ENCODE data around the gene ACOT12.
"Not testable (repeated sequence)": the region's sequence is repeated elsewhere in the genome, so short reads cannot be mapped to it uniquely, and the experiment has no call there.

The ACOT12 gene

DNA sequence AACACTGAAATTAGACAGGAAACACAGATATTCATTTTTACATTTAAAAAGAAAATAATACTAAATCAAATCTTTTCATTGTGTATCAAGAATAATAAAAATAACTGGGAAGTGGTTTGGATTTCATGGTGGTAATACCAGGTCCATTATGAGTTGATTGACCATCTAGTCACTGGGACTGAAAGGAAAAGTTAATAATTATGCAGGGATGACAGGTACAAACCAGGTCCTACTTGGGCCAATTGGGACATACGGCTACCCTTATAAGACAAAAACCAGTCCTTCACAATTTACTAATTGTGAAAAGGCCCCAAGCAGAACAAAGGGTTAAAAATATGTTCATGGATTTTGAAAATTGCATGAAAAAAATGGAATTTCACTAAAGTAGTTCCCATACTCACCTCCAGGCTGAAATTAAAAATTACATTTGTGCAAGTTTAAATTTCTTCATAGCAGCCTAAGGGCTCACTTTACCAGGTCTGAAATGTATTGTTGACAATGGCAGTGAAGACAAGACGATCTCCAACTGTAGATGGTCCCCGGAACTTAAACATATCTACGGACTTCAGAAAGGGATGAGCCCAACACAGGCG is 48.4 kb downstream of the ACOT12 start:
- no peaks in the 10 kb centered on the region for H3K9me3 ChIP-seq
- H3K4me3 ChIP-seq (ENCODE audit: low read depth, low read length) = no peak overlapping the region
- no peaks in the 10 kb centered on the region for H3K36me3 ChIP-seq
- H3K27me3 ChIP-seq = no peaks in the 10 kb centered on the region
- H3K4me1 ChIP-seq = 0 out of 2 replicates have a peak, but pooled peaks cover 3% of the 10 kb centered on the region
- TF ChIP-seq, protein P1, sequence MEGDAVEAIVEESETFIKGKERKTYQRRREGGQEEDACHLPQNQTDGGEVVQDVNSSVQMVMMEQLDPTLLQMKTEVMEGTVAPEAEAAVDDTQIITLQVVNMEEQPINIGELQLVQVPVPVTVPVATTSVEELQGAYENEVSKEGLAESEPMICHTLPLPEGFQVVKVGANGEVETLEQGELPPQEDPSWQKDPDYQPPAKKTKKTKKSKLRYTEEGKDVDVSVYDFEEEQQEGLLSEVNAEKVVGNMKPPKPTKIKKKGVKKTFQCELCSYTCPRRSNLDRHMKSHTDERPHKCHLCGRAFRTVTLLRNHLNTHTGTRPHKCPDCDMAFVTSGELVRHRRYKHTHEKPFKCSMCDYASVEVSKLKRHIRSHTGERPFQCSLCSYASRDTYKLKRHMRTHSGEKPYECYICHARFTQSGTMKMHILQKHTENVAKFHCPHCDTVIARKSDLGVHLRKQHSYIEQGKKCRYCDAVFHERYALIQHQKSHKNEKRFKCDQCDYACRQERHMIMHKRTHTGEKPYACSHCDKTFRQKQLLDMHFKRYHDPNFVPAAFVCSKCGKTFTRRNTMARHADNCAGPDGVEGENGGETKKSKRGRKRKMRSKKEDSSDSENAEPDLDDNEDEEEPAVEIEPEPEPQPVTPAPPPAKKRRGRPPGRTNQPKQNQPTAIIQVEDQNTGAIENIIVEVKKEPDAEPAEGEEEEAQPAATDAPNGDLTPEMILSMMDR (IDR thresholded peaks at IDR 0.05; ENCODE audit: low read depth, low read length) = no peak
- DNase-seq = no peak

DNA sequence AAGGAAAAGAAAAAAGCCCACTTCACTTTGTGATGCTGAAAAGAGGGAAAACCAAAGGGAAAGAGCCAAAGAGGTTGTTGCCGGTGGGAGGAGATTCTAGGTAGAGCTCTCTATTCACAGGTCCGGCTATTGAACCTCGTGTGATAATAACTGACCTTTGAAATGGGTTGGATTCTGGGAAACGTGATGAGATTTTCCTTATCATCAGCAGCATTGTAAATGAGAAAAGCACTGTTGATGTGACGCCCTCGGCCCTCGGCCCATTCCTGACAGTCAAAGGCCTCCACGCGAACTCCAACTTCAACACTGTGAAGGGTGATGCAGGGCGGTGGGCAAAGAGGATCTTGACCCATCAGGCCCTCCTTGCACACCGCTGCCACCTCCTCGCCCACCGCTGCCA is 49.2 kb downstream of the ACOT12 start:
- Histone ChIP-seq H3K27me3 (no peaks in the 10 kb centered on the region), H3K9me3 (no peaks in the 10 kb centered on the region)
- TF ChIP-seq, protein P1 (IDR thresholded peaks at IDR 0.05; ENCODE audit: low read depth, low read length) = no peak

DNA sequence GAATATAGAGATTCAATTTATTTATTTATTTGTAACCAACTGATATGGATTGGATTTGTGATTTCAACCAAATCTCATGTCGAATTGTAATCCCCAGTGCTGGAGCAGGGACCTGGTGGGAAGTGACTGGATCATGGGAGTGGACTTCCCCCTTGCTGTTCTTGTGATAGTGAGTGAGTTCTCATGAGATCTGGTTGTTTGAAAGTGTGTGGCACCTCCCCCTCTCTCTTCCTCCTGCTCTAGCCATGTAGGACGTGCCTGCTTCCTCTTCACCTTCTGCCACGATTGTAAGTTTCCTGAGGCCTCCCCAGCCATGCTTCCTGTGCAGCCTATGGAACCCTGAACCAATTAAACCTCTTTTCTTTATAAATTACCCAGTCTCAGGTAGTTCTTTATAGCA is 55.7 kb downstream of the ACOT12 start:
- not testable (repeated sequence) for H3K4me3 ChIP-seq (ENCODE audit: low read depth, low read length); H3K4me1 ChIP-seq; DNase-seq; H3K9me3 ChIP-seq; H3K36me3 ChIP-seq; H3K27me3 ChIP-seq

More for the DNA sequence above, 49.2 kb downstream of the ACOT12 start:
- Histone ChIP-seq H3K4me1 (0 out of 2 replicates have a peak, but pooled peaks cover 3% of the 10 kb centered on the region), H3K36me3 (no peaks in the 10 kb centered on the region), H3K4me3 (ENCODE audit: low read depth, low read length) (no peak overlapping the region)
- no peak for DNase-seq

DNA sequence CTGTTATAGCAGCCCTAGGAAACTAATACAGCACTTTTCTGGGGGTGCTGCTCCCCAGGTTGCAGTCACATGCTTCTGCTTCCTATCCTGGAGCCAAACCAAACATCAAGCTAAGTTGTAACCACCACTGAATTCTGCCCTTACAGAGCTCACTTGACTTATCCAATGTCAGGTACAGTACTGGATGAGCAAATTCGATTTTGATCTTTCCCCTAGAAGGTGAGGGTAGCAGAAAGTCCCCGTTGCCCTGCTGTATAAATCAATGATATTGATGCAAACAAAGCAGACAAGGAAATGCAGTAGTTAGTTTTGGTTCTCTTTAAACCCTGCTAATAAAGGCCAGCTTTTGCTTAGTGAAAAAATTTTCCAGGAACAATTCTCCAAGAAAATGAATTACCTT is 56.1 kb downstream of the ACOT12 start:
- TF ChIP-seq, protein P1 (IDR thresholded peaks at IDR 0.05; ENCODE audit: low read depth, low read length) = no peak
- DNase-seq = no peak
- no peaks in the 10 kb centered on the region for H3K9me3 ChIP-seq
- no peaks in the 10 kb centered on the region for H3K36me3 ChIP-seq
- peaks cover 8% of the 10 kb centered on the region for H3K4me1 ChIP-seq
- H3K27me3 ChIP-seq = no peaks in the 10 kb centered on the region
- no peak overlapping the region for H3K4me3 ChIP-seq (ENCODE audit: low read depth, low read length)

DNA sequence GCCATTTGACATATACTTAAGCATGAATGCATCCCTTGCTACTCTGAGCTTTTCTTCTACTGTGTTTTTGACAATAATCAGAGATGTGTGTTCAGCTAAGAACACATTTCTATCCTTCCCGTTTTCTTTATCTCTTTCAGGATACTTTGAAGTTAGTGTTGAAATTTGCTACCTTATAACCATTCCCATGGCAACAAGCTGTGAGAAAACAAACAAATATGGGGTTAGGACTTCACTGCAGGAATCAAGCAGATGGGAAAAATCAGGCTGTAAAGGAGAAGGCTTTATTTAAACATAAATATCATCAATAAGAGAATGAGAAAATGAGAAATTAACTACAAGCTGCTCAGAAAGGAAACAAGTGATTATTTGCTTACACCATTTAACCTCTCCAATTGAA is 57.4 kb downstream of the ACOT12 start:
- no peak overlapping the region for H3K4me3 ChIP-seq (ENCODE audit: low read depth, low read length)
- TF ChIP-seq, protein P1 (IDR thresholded peaks at IDR 0.05; ENCODE audit: low read depth, low read length) = no peak
- no peaks in the 10 kb centered on the region for H3K27me3 ChIP-seq
- H3K36me3 ChIP-seq = no peaks in the 10 kb centered on the region
- H3K4me1 ChIP-seq = peaks cover 8% of the 10 kb centered on the region
- no peaks in the 10 kb centered on the region for H3K9me3 ChIP-seq
- DNase-seq = no peak

DNA sequence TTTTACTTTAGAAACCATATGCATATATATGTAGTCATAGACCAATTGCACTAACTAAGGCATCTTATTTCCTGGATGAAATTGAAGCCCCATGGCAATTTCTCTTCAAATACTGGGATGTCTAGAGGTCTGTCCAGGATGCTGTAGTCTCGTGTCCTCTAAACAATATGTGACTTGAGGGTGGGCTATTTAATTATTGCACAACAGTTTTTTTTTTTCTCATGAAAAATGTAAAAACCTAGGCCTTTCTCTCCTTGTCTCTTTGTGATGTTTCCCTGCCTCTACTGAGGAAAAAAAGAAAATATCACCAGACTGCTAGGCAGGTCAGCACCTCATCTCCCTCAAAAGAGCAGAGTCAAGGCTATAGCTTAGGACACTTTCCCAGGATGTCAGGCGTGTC is 58.0 kb downstream of the ACOT12 start:
- Histone ChIP-seq H3K9me3 (no peaks in the 10 kb centered on the region), H3K4me1 (peaks cover 8% of the 10 kb centered on the region), H3K36me3 (no peaks in the 10 kb centered on the region), H3K4me3 (ENCODE audit: low read depth, low read length) (no peak overlapping the region), H3K27me3 (no peaks in the 10 kb centered on the region)
- TF ChIP-seq, protein P1 (IDR thresholded peaks at IDR 0.05; ENCODE audit: low read depth, low read length) = no peak
- DNase-seq = no peak
